Dendritic cell treated with granulocyte-macrophage colony-stimulating factor and Interleukin-4, amounts not matched to agents 40 ng/mL and 50 ng/mL, for 4 days (primary cell): ENCODE results near the gene NOVA2.

Experiments
- H3K27ac Mint-ChIP-seq: one replicate; pipeline ENCODE4 v1.8.0; 2022; ENCODE audit warnings: mild to moderate bottlenecking, mixed read lengths
- H3K27me3 Mint-ChIP-seq: one replicate; pipeline ENCODE4 v1.8.0; 2022; ENCODE audit warnings: mild to moderate bottlenecking, mixed read lengths
- H3K36me3 Mint-ChIP-seq: one replicate; pipeline ENCODE4 v1.8.0; 2022; ENCODE audit warnings: low read depth, mixed read lengths
- H3K4me1 Mint-ChIP-seq: one replicate; pipeline ENCODE4 v1.8.0; 2022; ENCODE audit warnings: low read depth, mixed read lengths
- H3K4me3 Mint-ChIP-seq: one replicate; pipeline ENCODE4 v1.8.0; 2022; ENCODE audit warnings: mild to moderate bottlenecking, moderate library complexity, mixed read lengths
- H3K9me3 Mint-ChIP-seq: one replicate; pipeline ENCODE4 v1.8.0; 2022; ENCODE audit warnings: mixed read lengths
- intact Hi-C: fragments of 100-400 bp; cut with micrococcal nuclease; formaldehyde crosslinking; loops from one replicate; pipeline ENCODE4 v1.15.0; 2022

The NOVA2 gene

GRCh38 chr19:45913874-45914830 lies 59.5 kb downstream of the NOVA2 start, which contains the start of gene NANOS2:
NANOS2 (minus strand) TSS chr19:45914778; CDS start chr19:45914693, 85 bp downstream.
- Mint-ChIP-seq H3K4me3 (no peak within 1 kb of the TSS), H3K4me1 (no peaks in the 10 kb centered on the region), H3K36me3 (no peaks in the 10 kb centered on the region), H3K27me3 (peaks cover 41% of the 10 kb centered on the region), H3K9me3 (no peaks in the 10 kb centered on the region), H3K27ac (no peak within 1 kb of the TSS)
- intact Hi-C loops = no loop called here

- Mint-ChIP-seq H3K9me3 (no peaks in the 10 kb centered on the region), H3K4me3 (no peak overlapping the region), H3K27me3 (peaks cover 40% of the 10 kb centered on the region), H3K36me3 (no peaks in the 10 kb centered on the region), H3K4me1 (no peaks in the 10 kb centered on the region), H3K27ac (no peak overlapping the region)
- intact Hi-C loops = no loop called here
Measured at GRCh38 chr19:45911291-45911690, 62.4 kb downstream of the NOVA2 start.

- Mint-ChIP-seq H3K27me3 (peaks cover 42% of the 10 kb centered on the region), H3K9me3 (no peaks in the 10 kb centered on the region), H3K36me3 (no peaks in the 10 kb centered on the region), H3K27ac (no peak overlapping the region), H3K4me1 (no peaks in the 10 kb centered on the region), H3K4me3 (no peak overlapping the region)
- intact Hi-C loops = loop anchor here (10.0 kb wide), 1 partner anchor 86 kb away; the partner anchor contains the start of gene CCDC61
Measured at GRCh38 chr19:45908956-45909355, 64.7 kb downstream of the NOVA2 start.

GRCh38 chr19:45906221-45906620 lies 67.4 kb downstream of the NOVA2 start:
- Mint-ChIP-seq H3K4me1 (peaks cover 7% of the 10 kb centered on the region), H3K36me3 (peaks cover 14% of the 10 kb centered on the region), H3K4me3 (no peak overlapping the region), H3K27me3 (peaks cover 27% of the 10 kb centered on the region), H3K9me3 (no peaks in the 10 kb centered on the region), H3K27ac (no peak overlapping the region)
- intact Hi-C loops = loop anchor here (10.0 kb wide), 1 partner anchor 89 kb away; the partner anchor contains the start of gene CCDC61

- Mint-ChIP-seq H3K27ac (no peak overlapping the region), H3K27me3 (peaks cover 22% of the 10 kb centered on the region), H3K4me3 (no peak overlapping the region), H3K4me1 (peaks cover 18% of the 10 kb centered on the region), H3K9me3 (no peaks in the 10 kb centered on the region), H3K36me3 (peaks cover 24% of the 10 kb centered on the region)
- intact Hi-C loops = loop anchor here (10.0 kb wide), 1 partner anchor 90 kb away; the partner anchor contains the start of gene CCDC61
Measured at GRCh38 chr19:45905011-45905410, 68.7 kb downstream of the NOVA2 start.

- H3K4me3 Mint-ChIP-seq = peak overlapping the region; percentile 97
- peaks cover 18% of the 10 kb centered on the region for H3K27me3 Mint-ChIP-seq
- intact Hi-C loops = loop anchor here (10.0 kb wide), 1 partner anchor 92 kb away; the partner anchor contains the start of gene CCDC61
- H3K27ac Mint-ChIP-seq = peak overlapping the region; percentile 83
- H3K36me3 Mint-ChIP-seq = peaks cover 45% of the 10 kb centered on the region
- no peaks in the 10 kb centered on the region for H3K9me3 Mint-ChIP-seq
- H3K4me1 Mint-ChIP-seq = peaks cover 27% of the 10 kb centered on the region
Measured at GRCh38 chr19:45902651-45903625, 70.7 kb downstream of the NOVA2 start.

GRCh38 chr19:45901912-45902650 lies 71.6 kb downstream of the NOVA2 start, which contains the start of gene MYPOP:
MYPOP (minus strand) TSS chr19:45902613; CDS start chr19:45901773, 840 bp downstream.
- peak within 1 kb of the TSS; percentile 83 for H3K27ac Mint-ChIP-seq

GRCh38 chr19:45901432-45901911 lies 72.2 kb downstream of the NOVA2 start:
- peaks cover 13% of the 10 kb centered on the region for H3K27me3 Mint-ChIP-seq
- peaks cover 45% of the 10 kb centered on the region for H3K36me3 Mint-ChIP-seq
- peak overlapping the region; percentile 97 for H3K4me3 Mint-ChIP-seq
- H3K9me3 Mint-ChIP-seq = no peaks in the 10 kb centered on the region
- peaks cover 38% of the 10 kb centered on the region for H3K4me1 Mint-ChIP-seq
- intact Hi-C loops = loop anchor here (10.0 kb wide), 1 partner anchor 93 kb away; the partner anchor contains the start of gene CCDC61
- peak overlapping the region; percentile 83 for H3K27ac Mint-ChIP-seq

More at GRCh38 chr19:45901912-45902650, 71.6 kb downstream of the NOVA2 start, which contains the start of gene MYPOP:
- intact Hi-C loops = loop anchor here (10.0 kb wide), 1 partner anchor 93 kb away; the partner anchor contains the start of gene CCDC61
- Mint-ChIP-seq H3K4me3 (peak within 1 kb of the TSS; percentile 97), H3K9me3 (no peaks in the 10 kb centered on the region), H3K36me3 (peaks cover 45% of the 10 kb centered on the region), H3K27me3 (peaks cover 16% of the 10 kb centered on the region), H3K4me1 (peaks cover 36% of the 10 kb centered on the region)

GRCh38 chr19:45900738-45901431 lies 72.8 kb downstream of the NOVA2 start:
- intact Hi-C loops = loop anchor here (10.0 kb wide), 1 partner anchor 94 kb away; the partner anchor contains the start of gene CCDC61
- peaks cover 38% of the 10 kb centered on the region for H3K4me1 Mint-ChIP-seq
- peaks cover 12% of the 10 kb centered on the region for H3K27me3 Mint-ChIP-seq
- peak overlapping the region; percentile 97 for H3K4me3 Mint-ChIP-seq
- peak overlapping the region; percentile 83 for H3K27ac Mint-ChIP-seq
- no peaks in the 10 kb centered on the region for H3K9me3 Mint-ChIP-seq
- H3K36me3 Mint-ChIP-seq = peaks cover 49% of the 10 kb centered on the region

- Mint-ChIP-seq H3K4me3 (no peak overlapping the region), H3K9me3 (no peaks in the 10 kb centered on the region), H3K4me1 (peaks cover 40% of the 10 kb centered on the region), H3K27me3 (peaks cover 5% of the 10 kb centered on the region), H3K36me3 (peaks cover 58% of the 10 kb centered on the region), H3K27ac (no peak overlapping the region)
- intact Hi-C loops = loop anchor here (10.0 kb wide), 1 partner anchor 95 kb away; the partner anchor contains the start of gene CCDC61
Measured at GRCh38 chr19:45899919-45900589, 73.6 kb downstream of the NOVA2 start.

- Mint-ChIP-seq H3K27ac (no peak overlapping the region), H3K4me3 (no peak overlapping the region), H3K9me3 (no peaks in the 10 kb centered on the region), H3K36me3 (peaks cover 65% of the 10 kb centered on the region), H3K27me3 (peaks cover 4% of the 10 kb centered on the region), H3K4me1 (peaks cover 43% of the 10 kb centered on the region)
- intact Hi-C loops = no loop called here
Measured at GRCh38 chr19:45899253-45899652, 74.4 kb downstream of the NOVA2 start.
